Adrenal gland (tissue), 5 donors: ENCODE results near the gene RALGDS.

ENCODE experiments used
- CTCF ChIP-seq, 6 experiments: fragments of 450-650 bp in 4 of 6; fragments of 200-600 bp in 2 of 6; sonication (generic) in 1 of 6; IDR thresholded peaks; 1 replicate in 5 of 6; 2 replicates in 1 of 6; pipeline versions ENCODE4 v1.5.1 to v1.8.0; 2016 to 2021; ENCODE audit warnings: antibody characterized with exemption in 6 of 6, mild to moderate bottlenecking in 2 of 6, moderate library complexity in 1 of 6
- POLR2A ChIP-seq, 2 donors: fragments of 450-650 bp; IDR thresholded peaks; one replicate each; pipeline ENCODE4 v1.6.1; 2017; ENCODE audit warnings: antibody characterized with exemption in 2 of 2, mild to moderate bottlenecking in 2 of 2, moderate library complexity in 1 of 2
- donor health status: DM: no; HTN: no; CAD: no.

- TF ChIP-seq CTCF (IDR thresholded peaks at IDR 0.05), result no peak
- no peak for TF ChIP-seq POLR2A (IDR thresholded peaks at IDR 0.05)
Measured at GRCh38 chr9:133140174-133140505, 19.1 kb upstream of the RALGDS start.
